Measurements from ENCODE around the gene TSPAN9. TPM values are rescaled to one million over a fixed set of nuclear protein-coding genes. Genes with fewer than 3 reads are reported as not detected.
A peak's percentile ranks its signal among the peaks of the same experiment; 100 is the strongest.

The TSPAN9 gene
- total RNA-seq, 1 experiment from 2014 or later: 13.2 TPM

DNA sequence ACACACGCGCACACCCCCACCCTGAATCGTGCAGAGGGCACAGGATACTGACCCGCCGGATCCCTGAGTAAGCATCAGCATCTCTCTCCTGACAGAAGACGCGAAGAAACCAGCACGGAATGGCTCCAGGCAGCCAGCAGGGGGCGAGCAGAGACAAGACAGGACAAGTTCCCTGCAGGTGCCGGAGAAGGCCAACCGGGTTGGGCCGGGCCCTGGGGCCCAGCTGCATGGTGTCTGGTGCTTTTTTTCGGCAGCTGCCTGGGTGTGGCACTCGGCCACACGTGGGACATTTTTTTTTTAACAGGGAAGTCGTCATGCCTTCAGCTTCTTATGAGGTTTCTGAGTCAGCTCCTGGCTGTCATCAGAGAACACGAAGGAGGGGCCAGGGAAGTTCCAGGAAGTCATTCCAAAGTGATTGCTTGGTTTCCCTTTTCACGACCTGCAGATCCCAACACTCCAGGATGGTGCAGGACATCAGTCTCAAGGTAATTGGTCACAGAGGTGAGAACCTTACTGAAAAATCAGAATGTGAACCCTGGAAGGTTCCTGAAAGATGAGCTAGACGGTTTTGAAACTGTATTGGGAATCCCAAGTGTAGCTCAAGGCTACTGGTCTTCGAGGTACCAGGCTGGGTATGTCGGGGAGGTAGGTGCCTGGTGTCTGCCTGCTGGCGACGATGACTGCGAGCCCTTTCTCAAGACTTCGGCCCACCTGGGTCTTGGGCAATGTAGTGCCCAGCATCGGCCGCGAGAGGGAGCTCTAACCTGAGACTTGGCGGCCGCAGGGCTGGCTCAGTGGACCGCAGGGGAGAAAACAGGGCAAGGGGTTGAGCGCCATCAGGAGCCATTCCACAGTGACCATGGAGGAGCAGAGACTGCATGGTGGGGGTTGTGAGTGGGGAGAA, 223.0 kb downstream of the TSPAN9 start:
- no peaks in the 10 kb centered on the region for H3K27me3 ChIP-seq (ENCODE audit: insufficient read depth, low read length)
- peak; percentile 92 for DNase-seq (ENCODE audit: low read depth, low spot score)
- TSS peak; percentile 68 for BruUV-seq (replicated peaks)

More for the DNA sequence above, 223.0 kb downstream of the TSPAN9 start:
- H3K4me2 ChIP-seq (ENCODE audit: low read length): peak overlapping the region; percentile 82
- no peak overlapping the region for H2AFZ ChIP-seq (ENCODE audit: low read depth, low read length, poor library complexity, severe bottlenecking)
- CTCF ChIA-PET: interaction anchor here (0.6 to 4.0 kb wide), 58 partner anchors 10 to 977 kb away, joined by 3 to 126 read pairs (median 5); partner anchors contain the start of gene CRACR2A
- peak overlapping the region; percentile 55 for H3K9ac ChIP-seq (ENCODE audit: low read length)
- H3K4me3 ChIP-seq (replicated peaks in 1 of 2; ENCODE audit: low read depth in 1 of 2, low read length in 2 of 2): peak overlapping the region; percentile 28 to 40
- H3K36me3 ChIP-seq (ENCODE audit: control insufficient read depth in 1 of 2, insufficient read depth in 2 of 2, low read length in 2 of 2): no peaks in the 10 kb centered on the region
- POLR2A ChIA-PET: interaction anchor here (0.5 to 1.4 kb wide), 10 partner anchors 11 to 972 kb away, joined by 3 to 6 read pairs (median 3); no protein-coding TSS in a partner anchor
- TF ChIP-seq POLR2AphosphoS5 (IDR thresholded peaks at IDR 0.05; ENCODE audit: low read depth, low read length) (peak; percentile 39; the same call in 1 of the 2 replicates), RAD21 (IDR thresholded peaks at IDR 0.05; ENCODE audit: low read depth) (peak; percentile 93), CBX3 (IDR thresholded peaks at IDR 0.05; ENCODE audit: low read depth) (peak; percentile 75), SRF (IDR thresholded peaks at IDR 0.05; ENCODE audit: low read depth) (no peak), SP1 (IDR thresholded peaks at IDR 0.05; ENCODE audit: low read depth) (peak; percentile 70), ZFX (IDR thresholded peaks at IDR 0.05) (no peak), EGR1 (IDR thresholded peaks at IDR 0.05; ENCODE audit: low read depth) (no peak)
- TF ChIP-seq, protein P1, sequence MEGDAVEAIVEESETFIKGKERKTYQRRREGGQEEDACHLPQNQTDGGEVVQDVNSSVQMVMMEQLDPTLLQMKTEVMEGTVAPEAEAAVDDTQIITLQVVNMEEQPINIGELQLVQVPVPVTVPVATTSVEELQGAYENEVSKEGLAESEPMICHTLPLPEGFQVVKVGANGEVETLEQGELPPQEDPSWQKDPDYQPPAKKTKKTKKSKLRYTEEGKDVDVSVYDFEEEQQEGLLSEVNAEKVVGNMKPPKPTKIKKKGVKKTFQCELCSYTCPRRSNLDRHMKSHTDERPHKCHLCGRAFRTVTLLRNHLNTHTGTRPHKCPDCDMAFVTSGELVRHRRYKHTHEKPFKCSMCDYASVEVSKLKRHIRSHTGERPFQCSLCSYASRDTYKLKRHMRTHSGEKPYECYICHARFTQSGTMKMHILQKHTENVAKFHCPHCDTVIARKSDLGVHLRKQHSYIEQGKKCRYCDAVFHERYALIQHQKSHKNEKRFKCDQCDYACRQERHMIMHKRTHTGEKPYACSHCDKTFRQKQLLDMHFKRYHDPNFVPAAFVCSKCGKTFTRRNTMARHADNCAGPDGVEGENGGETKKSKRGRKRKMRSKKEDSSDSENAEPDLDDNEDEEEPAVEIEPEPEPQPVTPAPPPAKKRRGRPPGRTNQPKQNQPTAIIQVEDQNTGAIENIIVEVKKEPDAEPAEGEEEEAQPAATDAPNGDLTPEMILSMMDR (IDR thresholded peaks at IDR 0.05 in 2 of 3, conservative IDR thresholded peaks at IDR 0.05 in 1 of 3; ENCODE audit: borderline replicate concordance in 1 of 3, insufficient read depth in 1 of 3, low read depth in 2 of 3, low read length in 2 of 3): peak; percentile 78 to 97 (median 95)
- TF ChIP-seq, protein P2, sequence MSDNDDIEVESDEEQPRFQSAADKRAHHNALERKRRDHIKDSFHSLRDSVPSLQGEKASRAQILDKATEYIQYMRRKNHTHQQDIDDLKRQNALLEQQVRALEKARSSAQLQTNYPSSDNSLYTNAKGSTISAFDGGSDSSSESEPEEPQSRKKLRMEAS (IDR thresholded peaks at IDR 0.05): peak; percentile 82
- TF ChIP-seq, protein P3, sequence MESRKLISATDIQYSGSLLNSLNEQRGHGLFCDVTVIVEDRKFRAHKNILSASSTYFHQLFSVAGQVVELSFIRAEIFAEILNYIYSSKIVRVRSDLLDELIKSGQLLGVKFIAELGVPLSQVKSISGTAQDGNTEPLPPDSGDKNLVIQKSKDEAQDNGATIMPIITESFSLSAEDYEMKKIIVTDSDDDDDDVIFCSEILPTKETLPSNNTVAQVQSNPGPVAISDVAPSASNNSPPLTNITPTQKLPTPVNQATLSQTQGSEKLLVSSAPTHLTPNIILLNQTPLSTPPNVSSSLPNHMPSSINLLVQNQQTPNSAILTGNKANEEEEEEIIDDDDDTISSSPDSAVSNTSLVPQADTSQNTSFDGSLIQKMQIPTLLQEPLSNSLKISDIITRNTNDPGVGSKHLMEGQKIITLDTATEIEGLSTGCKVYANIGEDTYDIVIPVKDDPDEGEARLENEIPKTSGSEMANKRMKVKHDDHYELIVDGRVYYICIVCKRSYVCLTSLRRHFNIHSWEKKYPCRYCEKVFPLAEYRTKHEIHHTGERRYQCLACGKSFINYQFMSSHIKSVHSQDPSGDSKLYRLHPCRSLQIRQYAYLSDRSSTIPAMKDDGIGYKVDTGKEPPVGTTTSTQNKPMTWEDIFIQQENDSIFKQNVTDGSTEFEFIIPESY (IDR thresholded peaks at IDR 0.05; ENCODE audit: extremely low read depth, insufficient replicate concordance, low read length): peak; percentile 27
- no peaks in the 10 kb centered on the region for H3K79me2 ChIP-seq (ENCODE audit: insufficient read depth, low read length)
- intact Hi-C loops (cut with micrococcal nuclease): loop anchor here (1.0 to 10.0 kb wide), 7 partner anchors 67 to 977 kb away; partner anchors contain the start of gene CRACR2A
- no peaks in the 10 kb centered on the region for H4K20me1 ChIP-seq (ENCODE audit: insufficient read depth)
- RAD21 ChIA-PET (ENCODE audit: low non-redundant PET in 1 of 2, low total read pairs in 2 of 2, uncharacterized antibody in 2 of 2, unreplicated experiment in 2 of 2): interaction anchor here (0.6 to 2.9 kb wide), 13 partner anchors 11 to 504 kb away, joined by 3 to 14 read pairs (median 5); no protein-coding TSS in a partner anchor
- H3K4me1 ChIP-seq (ENCODE audit: control insufficient read depth in 1 of 2, insufficient read depth in 2 of 2, low read length in 2 of 2): peaks cover 24 to 39% of the 10 kb centered on the region in 2 experiments
- H3K27ac ChIP-seq (ENCODE audit: low read depth, low read length): peak overlapping the region; percentile 83
- no peaks in the 10 kb centered on the region for H3K9me2 ChIP-seq (ENCODE audit: insufficient read depth)
- H3K9me3 ChIP-seq (ENCODE audit: control insufficient read depth in 1 of 2, insufficient read depth in 1 of 2, low read depth in 1 of 2, low read length in 2 of 2): no peaks in the 10 kb centered on the region
- peak; percentile 75 for ATAC-seq

Data from HCT116 (cell line).